H9 (cell line): ENCODE measurements around the gene SPATA3. TPM values are rescaled to one million over a fixed set of nuclear protein-coding genes. Genes with fewer than 3 reads are reported as not detected.

Experiments
- DNase-seq: peaks from one replicate; pipeline ENCODE4 v3.0.0-alpha.2; 2017
- H2AFZ ChIP-seq: one replicate; pipeline ENCODE4 v1.6.1; 2013; ENCODE audit warnings: mild to moderate bottlenecking, low read length, control low read depth, moderate library complexity
- H2AK5ac ChIP-seq: 2 replicates; pipeline ENCODE4 v1.6.1; 2013; ENCODE audit warnings: low read length, control low read depth, mixed read lengths; ENCODE audit not compliant: insufficient read length
- H2BK120ac ChIP-seq: one replicate; pipeline ENCODE4 v1.6.1; 2013; ENCODE audit warnings: low read depth, mild to moderate bottlenecking, low read length, control low read depth, inconsistent platforms; ENCODE audit not compliant: poor library complexity, severe bottlenecking
- H2BK12ac ChIP-seq: 2 replicates; pipeline ENCODE4 v1.6.1; 2013; ENCODE audit warnings: low read length, control low read depth, mixed read lengths, low read depth; ENCODE audit not compliant: insufficient read length
- H2BK15ac ChIP-seq: 2 replicates; pipeline ENCODE4 v1.6.1; 2013; ENCODE audit warnings: low read depth, low read length, control low read depth
- H2BK20ac ChIP-seq: one replicate; pipeline ENCODE4 v1.6.1; 2013; ENCODE audit warnings: low read depth, mild to moderate bottlenecking, low read length, control low read depth, inconsistent platforms; ENCODE audit not compliant: poor library complexity, severe bottlenecking
- H2BK5ac ChIP-seq: 2 replicates; pipeline ENCODE4 v1.6.1; 2013; ENCODE audit warnings: low read length, control low read depth, mixed read lengths; ENCODE audit not compliant: insufficient read length
- H3K14ac ChIP-seq: 2 replicates; pipeline ENCODE4 v1.6.1; 2013; ENCODE audit warnings: low read length, control low read depth; ENCODE audit not compliant: insufficient read depth
- H3K18ac ChIP-seq: 2 replicates; pipeline ENCODE4 v1.6.1; 2013; ENCODE audit warnings: low read depth, mild to moderate bottlenecking, mixed read lengths, low read length, control low read depth; ENCODE audit not compliant: insufficient read length
- H3K23ac ChIP-seq: 2 replicates; pipeline ENCODE4 v1.6.1; 2013; ENCODE audit warnings: low read length, control low read depth, mixed read lengths, low read depth; ENCODE audit not compliant: insufficient read length
- H3K23me2 ChIP-seq: 2 replicates; pipeline ENCODE4 v1.6.1; 2013; ENCODE audit warnings: low read depth, mild to moderate bottlenecking, mixed read lengths, low read length, control low read depth; ENCODE audit not compliant: insufficient read length, poor library complexity, severe bottlenecking
- H3K27ac ChIP-seq: 2 replicates; pipeline ENCODE4 v1.5.1; 2013; ENCODE audit warnings: low read length, control low read depth, mixed read lengths, low read depth; ENCODE audit not compliant: insufficient read length
- H3K27me3 ChIP-seq: 2 replicates; pipeline ENCODE4 v1.6.1; 2013; ENCODE audit warnings: low read length, control low read depth, inconsistent platforms; ENCODE audit not compliant: insufficient read depth
- H3K4ac ChIP-seq: 2 replicates; pipeline ENCODE4 v1.6.1; 2013; ENCODE audit warnings: low read depth, mild to moderate bottlenecking, control low read depth, inconsistent platforms, low read length, moderate library complexity
- H3K4me1 ChIP-seq: 2 replicates; pipeline ENCODE4 v1.6.1; 2013; ENCODE audit warnings: low read length, control low read depth, inconsistent platforms; ENCODE audit not compliant: insufficient read depth
- H3K4me2 ChIP-seq: 2 replicates; pipeline ENCODE4 v1.6.1; 2013; ENCODE audit warnings: low read length, control low read depth, mixed read lengths; ENCODE audit not compliant: insufficient read length, insufficient read depth
- H3K56ac ChIP-seq: 2 replicates; pipeline ENCODE4 v1.6.1; 2013; ENCODE audit warnings: low read depth, mild to moderate bottlenecking, mixed read lengths, low read length, control low read depth; ENCODE audit not compliant: insufficient read length
- H3K79me1 ChIP-seq: 2 replicates; pipeline ENCODE4 v1.6.1; 2013; ENCODE audit warnings: low read depth, mild to moderate bottlenecking, moderate library complexity, low read length, control low read depth, inconsistent platforms; ENCODE audit not compliant: insufficient read depth, poor library complexity, severe bottlenecking
- H3K79me2 ChIP-seq: 2 replicates; pipeline ENCODE4 v1.6.1; 2013; ENCODE audit warnings: low read length, control low read depth, inconsistent platforms; ENCODE audit not compliant: insufficient read depth
- H3K9ac ChIP-seq: 2 replicates; pipeline ENCODE4 v1.6.1; 2013; ENCODE audit warnings: low read length, control low read depth, mixed read lengths; ENCODE audit not compliant: insufficient read length; ENCODE audit errors: extremely low read depth
- H3K9me3 ChIP-seq: one replicate; pipeline ENCODE4 v1.6.1; 2013; ENCODE audit warnings: low read depth, low read length, inconsistent platforms; ENCODE audit not compliant: control insufficient read depth
- H3T11ph ChIP-seq: one replicate; pipeline ENCODE4 v1.6.1; 2013; ENCODE audit warnings: mild to moderate bottlenecking, low read length, control low read depth, inconsistent platforms
- H4K20me1 ChIP-seq: one replicate; pipeline ENCODE4 v1.6.1; 2013; ENCODE audit not compliant: control insufficient read depth, insufficient read length, insufficient read depth
- H4K5ac ChIP-seq: 2 replicates; pipeline ENCODE4 v1.6.1; 2013; ENCODE audit warnings: low read depth, mild to moderate bottlenecking, mixed read lengths, low read length, control low read depth; ENCODE audit not compliant: insufficient read length
- H4K8ac ChIP-seq: replicated peaks from 2 replicates; pipeline ENCODE4 v1.6.1; 2013; ENCODE audit warnings: low read length, control low read depth, mixed read lengths, low read depth; ENCODE audit not compliant: insufficient read length
- H4K91ac ChIP-seq: 2 replicates; pipeline ENCODE4 v1.6.1; 2013; ENCODE audit warnings: low read depth, mild to moderate bottlenecking, moderate library complexity, mixed read lengths, low read length, control low read depth; ENCODE audit not compliant: insufficient read length
- H3K27ac Mint-ChIP-seq, 3 experiments: 2 replicates in 2 of 3; 3 replicates in 1 of 3; pipeline ENCODE4 v1.8.0; 2020 to 2021; ENCODE audit warnings: mixed read lengths in 3 of 3, mild to moderate bottlenecking in 1 of 3, moderate library complexity in 1 of 3
- H3K27me3 Mint-ChIP-seq: 2 replicates; pipeline ENCODE4 v1.8.0; 2021; ENCODE audit warnings: low read depth, mild to moderate bottlenecking, moderate library complexity, mixed read lengths
- H3K36me3 Mint-ChIP-seq, 3 experiments: 2 replicates in 2 of 3; 3 replicates in 1 of 3; pipeline ENCODE4 v1.8.0; 2020 to 2021; ENCODE audit warnings: low read depth in 3 of 3, mixed read lengths in 3 of 3; ENCODE audit not compliant: insufficient read depth in 1 of 3
- H3K4me1 Mint-ChIP-seq, 2 experiments: 2 replicates each; pipeline ENCODE4 v1.8.0; 2020; ENCODE audit warnings: mixed read lengths in 2 of 2
- H3K4me3 Mint-ChIP-seq, 2 experiments: 2 replicates in 1 of 2; 3 replicates in 1 of 2; pipeline ENCODE4 v1.8.0; 2020 to 2021; ENCODE audit warnings: mild to moderate bottlenecking in 2 of 2, mixed read lengths in 2 of 2, moderate library complexity in 1 of 2
- H3K9me3 Mint-ChIP-seq, 2 experiments: 2 replicates in 1 of 2; 3 replicates in 1 of 2; pipeline ENCODE4 v1.8.0; 2020; ENCODE audit warnings: mild to moderate bottlenecking in 2 of 2, mixed read lengths in 2 of 2, moderate library complexity in 1 of 2
- CTCF ChIP-seq: fragments of 200-600 bp; sonication (generic); conservative IDR thresholded peaks from 3 replicates; pipeline ENCODE4 v1.8.0; 2021; ENCODE audit warnings: antibody characterized with exemption, mild to moderate bottlenecking
- WGBS: extraction: QIAGEN DNeasy Blood & Tissue Kit; methylation state at CpG from one replicate; pipeline ENCODE4 v1.1.7; 2013; ENCODE audit warnings: missing lambda C conversion rate, low lambda C conversion rate, mixed read lengths; ENCODE audit not compliant: insufficient read length; ENCODE audit errors: extremely low coverage; 5-methylcytosine and 5-hydroxymethylcytosine counted together
- total RNA-seq: library from RNA; stranded (reverse); gene quantifications from 2 replicates; pipeline ENCODE4 v1.2.1, GENCODE V29; 2021

SPATA3 gene
- total RNA-seq, 1 experiment from 2014 or later: not detected

- no peak overlapping the region for H2BK12ac ChIP-seq
- H3K14ac ChIP-seq: no peak overlapping the region
- no peaks in the 10 kb centered on the region for H3K4me1 Mint-ChIP-seq
- H3K9me3 Mint-ChIP-seq: no peaks in the 10 kb centered on the region
- no peak overlapping the region for H3K4me2 ChIP-seq
- H3K23me2 ChIP-seq: peaks cover 3% of the 10 kb centered on the region
- H4K8ac ChIP-seq: no peak overlapping the region
- H3K4ac ChIP-seq: no peak overlapping the region
- no peak overlapping the region for H4K91ac ChIP-seq
- H3K27me3 ChIP-seq: peaks cover 12% of the 10 kb centered on the region; the same call in 1 of the 2 replicates
- DNase-seq: no peak
- no peak overlapping the region for H2BK20ac ChIP-seq
- H3K79me1 ChIP-seq: no peaks in the 10 kb centered on the region
- H2BK15ac ChIP-seq: no peak overlapping the region
- no peaks in the 10 kb centered on the region for H4K20me1 ChIP-seq
- no peak overlapping the region for H2BK5ac ChIP-seq
- no peak overlapping the region; a peak in 1 of 7 replicates for H3K27ac Mint-ChIP-seq
- H3K9me3 ChIP-seq: no peaks in the 10 kb centered on the region
- H4K5ac ChIP-seq: no peak overlapping the region
- TF ChIP-seq CTCF: no peak
- H3K79me2 ChIP-seq: no peaks in the 10 kb centered on the region
- WGBS: no CpG with 5 or more reads among the region's 5 CpGs
- no peak overlapping the region for H3K9ac ChIP-seq
- no peak overlapping the region for H3K4me3 Mint-ChIP-seq
- no peak overlapping the region for H3K18ac ChIP-seq
- no peaks in the 10 kb centered on the region for H3K4me1 ChIP-seq
- H3K23ac ChIP-seq: no peak overlapping the region
- no peaks in the 10 kb centered on the region for H3K36me3 Mint-ChIP-seq
- H3T11ph ChIP-seq: no peak overlapping the region
- H3K27me3 Mint-ChIP-seq: peaks cover 61% of the 10 kb centered on the region
- H3K56ac ChIP-seq: no peak overlapping the region
- no peak overlapping the region for H2AFZ ChIP-seq
- no peak overlapping the region for H2AK5ac ChIP-seq
- H3K27ac ChIP-seq: no peak overlapping the region
- no peak overlapping the region for H2BK120ac ChIP-seq
Observed at GRCh38 chr2:231032575-231033140, 36.7 kb downstream of the SPATA3 start.
